ENCODE data around the gene GNPTG. TPM values are rescaled to one million over a fixed set of nuclear protein-coding genes. Genes with fewer than 3 reads are reported as not detected.

GNPTG gene
- total and polyA plus RNA-seq, 2 donors (not counting 3 experiments of a cell fraction or from before 2014, with no cell fraction given) = 51.6 to 109 TPM

GRCh38 chr16:1348441-1348840 lies 3.3 kb upstream of the GNPTG start:
- H3K4me3 ChIP-seq (replicated peaks in 1 of 3; ENCODE audit: insufficient read depth in 1 of 3, low read depth in 1 of 3, low read length in 3 of 3) = no peak overlapping the region
- H3K4me2 ChIP-seq (ENCODE audit: insufficient read depth, low read length) = no peak overlapping the region
- H4K20me1 ChIP-seq (replicated peaks; ENCODE audit: control insufficient read depth, extremely low read depth, insufficient read depth, low read length) = no peaks in the 10 kb centered on the region
- no peak overlapping the region for H3K27ac ChIP-seq (ENCODE audit: insufficient read depth, low read depth, low read length)
- ChIA-PET CTCF (interaction anchor here (2.2 kb wide), 1 partner anchor 15 kb away, joined by 5 read pairs; no protein-coding TSS in a partner anchor), POLR2A (no interaction called here)
- H3K4me1 ChIP-seq (ENCODE audit: control insufficient read depth, extremely low read depth, insufficient read depth, low read length) = peaks cover 13% of the 10 kb centered on the region
- no peak for TF ChIP-seq FOS (IDR thresholded peaks at IDR 0.05; ENCODE audit: borderline replicate concordance, insufficient read depth, low read length)
- no peak for TF ChIP-seq EZH2 (IDR thresholded peaks at IDR 0.05; ENCODE audit: borderline replicate concordance, low read depth, low read length, severe bottlenecking)
- TF ChIP-seq, protein P1, sequence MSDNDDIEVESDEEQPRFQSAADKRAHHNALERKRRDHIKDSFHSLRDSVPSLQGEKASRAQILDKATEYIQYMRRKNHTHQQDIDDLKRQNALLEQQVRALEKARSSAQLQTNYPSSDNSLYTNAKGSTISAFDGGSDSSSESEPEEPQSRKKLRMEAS (IDR thresholded peaks at IDR 0.05; ENCODE audit: insufficient read depth, insufficient read length) = no peak
- TF ChIP-seq JUN (IDR thresholded peaks at IDR 0.05; ENCODE audit: borderline replicate concordance, insufficient read depth, insufficient read length, low read depth) = no peak
- no peak for TF ChIP-seq POLR2AphosphoS5 (IDR thresholded peaks at IDR 0.05; ENCODE audit: insufficient read depth, low read depth, low read length)
- TF ChIP-seq, protein P2, sequence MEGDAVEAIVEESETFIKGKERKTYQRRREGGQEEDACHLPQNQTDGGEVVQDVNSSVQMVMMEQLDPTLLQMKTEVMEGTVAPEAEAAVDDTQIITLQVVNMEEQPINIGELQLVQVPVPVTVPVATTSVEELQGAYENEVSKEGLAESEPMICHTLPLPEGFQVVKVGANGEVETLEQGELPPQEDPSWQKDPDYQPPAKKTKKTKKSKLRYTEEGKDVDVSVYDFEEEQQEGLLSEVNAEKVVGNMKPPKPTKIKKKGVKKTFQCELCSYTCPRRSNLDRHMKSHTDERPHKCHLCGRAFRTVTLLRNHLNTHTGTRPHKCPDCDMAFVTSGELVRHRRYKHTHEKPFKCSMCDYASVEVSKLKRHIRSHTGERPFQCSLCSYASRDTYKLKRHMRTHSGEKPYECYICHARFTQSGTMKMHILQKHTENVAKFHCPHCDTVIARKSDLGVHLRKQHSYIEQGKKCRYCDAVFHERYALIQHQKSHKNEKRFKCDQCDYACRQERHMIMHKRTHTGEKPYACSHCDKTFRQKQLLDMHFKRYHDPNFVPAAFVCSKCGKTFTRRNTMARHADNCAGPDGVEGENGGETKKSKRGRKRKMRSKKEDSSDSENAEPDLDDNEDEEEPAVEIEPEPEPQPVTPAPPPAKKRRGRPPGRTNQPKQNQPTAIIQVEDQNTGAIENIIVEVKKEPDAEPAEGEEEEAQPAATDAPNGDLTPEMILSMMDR (IDR thresholded peaks at IDR 0.05; ENCODE audit: extremely low read depth in 1 of 2, insufficient read depth in 1 of 2, low read depth in 1 of 2, low read length in 2 of 2) = no peak
- TF ChIP-seq MYC (IDR thresholded peaks at IDR 0.05; ENCODE audit: low read depth, low read length) = no peak
- no peak for TF ChIP-seq POLR2A (IDR thresholded peaks at IDR 0.05; ENCODE audit: low read depth, low read length)
- peaks cover 0 to 11% of the 10 kb centered on the region in 2 experiments for H3K36me3 ChIP-seq (ENCODE audit: control insufficient read depth in 2 of 2, extremely low read depth in 1 of 2, insufficient read depth in 2 of 2, low read length in 2 of 2)
- peaks cover 25% of the 10 kb centered on the region for H3K79me2 ChIP-seq (ENCODE audit: control insufficient read depth, insufficient read depth, low read length)
- no peaks in the 10 kb centered on the region for H3K27me3 ChIP-seq (ENCODE audit: control insufficient read depth in 2 of 2, insufficient read depth in 2 of 2, low read length in 2 of 2)
- no peak overlapping the region for H3K9ac ChIP-seq (replicated peaks; ENCODE audit: extremely low read depth, insufficient read depth, low read length)
- H3K9me1 ChIP-seq (replicated peaks; ENCODE audit: control insufficient read depth, extremely low read depth, insufficient read depth, low read length) = no peaks in the 10 kb centered on the region
- no peaks in the 10 kb centered on the region for H3K9me3 ChIP-seq (replicated peaks; ENCODE audit: control insufficient read depth, insufficient read depth, low read length)
- no peak for FAIRE-seq
- no peak overlapping the region for H2AFZ ChIP-seq (ENCODE audit: low read depth, low read length)
- intact Hi-C loops (cut with micrococcal nuclease) = no loop called here
- BruUV-seq (replicated peaks) = no TSS peak
- dilution Hi-C loops (cut with MboI; ENCODE audit: extremely low pct_ligation_motif_present, low sequenced_read_pairs) = no loop called here
- no peak for DNase-seq (ENCODE audit: low read depth, low spot score)
